GM18858 (cell line): Measurements from ENCODE around the gene HDAC4.

Experiments used
- ATAC-seq: cut with Tn5 transposase; IDR thresholded peaks from one replicate; pipeline ENCODE4 v1.9.1; 2021; ENCODE audit not compliant: unreplicated experiment

The HDAC4 gene

DNA sequence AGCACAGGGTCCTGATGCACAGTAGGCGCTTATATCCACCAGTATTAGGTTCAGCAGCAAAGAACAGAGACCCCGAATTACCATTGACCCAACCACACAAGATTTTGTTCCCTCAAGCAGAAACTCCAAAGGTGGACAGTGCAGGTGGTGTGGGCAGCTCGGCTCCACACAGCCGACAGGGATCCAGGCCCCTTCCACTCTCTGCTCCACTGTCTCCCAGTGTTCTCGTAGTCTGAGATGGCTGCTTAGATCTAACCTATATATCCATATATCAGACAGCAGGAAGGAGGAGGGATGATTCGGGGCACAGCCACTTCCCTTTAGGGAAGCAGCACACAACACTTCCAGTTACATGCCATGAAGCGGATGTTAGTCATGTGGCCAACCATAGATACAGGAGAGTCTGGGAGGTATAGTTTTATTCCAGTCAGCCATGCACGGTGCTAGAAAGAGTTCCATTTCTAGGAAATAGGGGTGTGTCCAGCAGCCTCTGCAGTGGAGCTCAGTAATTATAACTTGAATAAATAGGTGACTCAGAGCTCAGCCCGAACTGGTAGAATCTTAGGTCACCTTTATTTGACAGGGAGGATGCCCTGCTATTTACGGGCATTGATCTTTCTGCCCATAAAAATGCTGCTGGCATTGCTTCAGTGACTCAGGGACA, 394.1 kb downstream of the HDAC4 start:
- ATAC-seq, result no peak

DNA sequence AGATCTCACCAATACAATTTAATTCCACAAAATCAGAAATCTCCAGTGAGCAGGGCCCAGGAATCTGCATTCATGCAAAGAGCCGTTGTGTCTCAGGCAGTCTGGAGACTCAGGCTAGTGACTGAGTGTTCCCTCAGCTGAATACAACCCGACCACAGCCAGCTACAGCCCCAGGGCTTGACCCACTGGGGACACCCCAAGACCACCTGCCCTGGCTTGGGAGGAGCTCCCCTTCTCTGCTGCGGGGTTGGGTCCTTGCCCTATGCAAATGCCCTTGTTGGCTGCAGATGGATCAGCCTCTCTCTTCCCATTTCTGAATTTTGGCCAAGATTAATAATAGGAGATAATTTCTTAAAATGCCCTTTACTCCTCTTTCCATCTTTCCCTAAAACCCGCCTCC, 395.2 kb downstream of the HDAC4 start:
- ATAC-seq, result no peak

DNA sequence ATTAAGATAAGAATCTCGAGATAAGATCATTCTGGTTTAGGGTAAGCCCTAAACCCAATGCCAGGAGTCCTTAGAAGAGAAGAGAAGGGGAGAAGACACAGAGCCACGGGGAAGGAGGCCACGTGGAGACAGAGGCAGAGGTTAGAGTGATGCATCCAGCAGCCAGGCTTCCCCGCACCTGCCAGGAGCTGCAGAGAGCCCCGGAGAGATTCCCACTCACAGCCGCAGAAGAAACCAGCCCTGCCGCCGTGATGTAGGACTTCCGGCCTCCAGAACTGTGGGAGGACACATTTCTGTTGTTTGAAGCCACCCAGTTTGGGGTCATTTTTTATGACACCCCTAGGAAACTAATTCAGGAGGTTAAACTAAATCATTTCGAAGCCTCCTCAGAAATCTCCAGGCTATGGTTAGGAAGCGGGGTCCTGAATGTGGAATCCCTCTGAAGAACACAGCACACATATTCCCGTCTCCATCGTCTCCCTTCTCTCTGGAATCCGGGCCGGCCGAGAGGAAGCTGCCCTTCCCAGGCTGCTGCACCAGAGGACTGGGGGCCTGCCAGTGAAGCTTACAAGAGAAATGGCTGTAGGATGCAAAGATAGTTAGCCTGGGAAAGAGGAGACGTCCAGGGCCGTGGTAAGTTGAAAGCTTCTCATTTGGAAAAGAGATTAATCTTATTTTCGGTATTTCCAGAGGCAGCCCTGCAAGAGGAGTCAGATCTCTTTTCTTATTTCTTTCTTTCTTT, 396.4 kb downstream of the HDAC4 start:
- no peak for ATAC-seq

DNA sequence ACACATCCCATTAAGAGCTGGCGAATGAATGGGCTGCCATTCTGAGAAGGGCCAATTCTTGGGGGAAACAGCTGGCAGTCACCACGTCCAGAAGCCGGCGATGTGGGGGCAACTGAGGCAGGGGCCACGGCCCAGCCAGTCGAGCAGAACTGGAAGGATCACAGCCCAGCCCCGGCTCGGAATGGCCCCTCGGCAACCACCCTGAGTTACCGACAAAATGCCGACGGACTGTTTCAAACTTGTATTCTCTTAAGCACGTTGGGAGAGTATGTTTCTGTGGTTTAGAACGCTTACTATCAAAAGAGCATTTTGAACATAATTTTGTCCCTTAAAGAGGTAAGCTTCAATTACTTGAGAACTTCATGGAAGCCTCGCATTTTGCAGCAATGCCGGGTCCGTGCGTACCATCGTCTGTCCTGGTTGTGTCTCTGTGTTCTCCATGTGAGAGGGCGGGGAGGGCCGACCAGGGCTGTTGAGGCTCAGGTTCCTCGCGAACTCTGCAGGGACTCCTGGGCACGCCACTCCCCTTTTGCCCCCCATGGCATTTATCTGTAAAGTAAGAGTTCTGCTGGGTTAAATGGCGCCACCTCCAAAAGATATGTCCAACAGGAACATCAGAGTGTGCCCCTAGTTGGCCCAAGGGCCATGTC, 397.1 kb downstream of the HDAC4 start:
- no peak for ATAC-seq

DNA sequence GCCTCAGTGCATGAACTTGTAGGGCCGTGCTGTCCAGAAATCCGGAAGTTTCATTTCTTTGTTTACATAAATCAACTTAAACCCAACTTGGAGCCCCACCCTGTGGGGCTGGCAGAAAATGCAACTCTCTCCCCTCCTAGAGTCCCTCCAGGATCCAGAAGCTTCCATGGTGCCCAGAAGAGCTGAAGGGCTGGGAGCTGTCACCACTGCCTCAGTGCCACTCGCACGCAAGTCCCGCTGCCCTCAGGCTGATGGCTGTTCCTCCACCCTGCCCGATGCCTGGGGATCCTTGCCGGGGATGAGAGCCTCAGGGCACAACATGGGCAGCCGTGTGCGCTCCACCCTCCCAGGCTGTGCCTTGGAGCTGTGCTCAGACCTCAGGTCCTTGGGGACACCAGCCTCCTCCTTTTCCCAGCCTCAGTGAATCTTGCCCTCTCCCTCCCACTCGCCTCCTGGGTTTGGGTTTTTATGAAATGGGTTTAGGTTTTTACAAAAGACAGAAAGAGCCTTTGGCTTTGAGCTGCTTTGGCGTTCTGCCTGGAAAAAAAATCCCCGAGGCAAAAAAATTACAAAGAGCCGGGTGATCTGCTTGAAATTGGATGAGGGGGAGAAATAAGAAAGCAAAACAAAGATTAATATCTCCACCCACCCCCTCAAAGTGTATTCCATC, 397.7 kb downstream of the HDAC4 start:
- ATAC-seq, result no peak

DNA sequence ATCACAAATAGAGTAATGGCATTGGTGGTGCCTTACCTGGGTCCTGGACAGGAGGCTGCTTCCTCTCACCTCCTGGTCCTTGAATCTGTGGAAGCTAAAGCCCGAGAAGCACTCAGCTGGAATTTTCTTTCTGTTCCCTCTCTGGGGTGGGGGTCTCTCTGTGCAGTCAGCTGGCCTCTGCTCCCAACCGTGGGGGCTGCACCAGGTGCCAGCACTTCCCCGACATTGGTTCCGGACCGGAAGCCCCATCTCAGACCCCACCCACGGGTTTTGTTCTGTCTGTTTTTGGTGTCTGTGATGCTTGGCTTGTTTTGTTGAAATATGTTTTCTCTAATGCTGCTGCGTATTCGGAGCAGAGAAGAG, 398.2 kb downstream of the HDAC4 start:
- ATAC-seq, result no peak

DNA sequence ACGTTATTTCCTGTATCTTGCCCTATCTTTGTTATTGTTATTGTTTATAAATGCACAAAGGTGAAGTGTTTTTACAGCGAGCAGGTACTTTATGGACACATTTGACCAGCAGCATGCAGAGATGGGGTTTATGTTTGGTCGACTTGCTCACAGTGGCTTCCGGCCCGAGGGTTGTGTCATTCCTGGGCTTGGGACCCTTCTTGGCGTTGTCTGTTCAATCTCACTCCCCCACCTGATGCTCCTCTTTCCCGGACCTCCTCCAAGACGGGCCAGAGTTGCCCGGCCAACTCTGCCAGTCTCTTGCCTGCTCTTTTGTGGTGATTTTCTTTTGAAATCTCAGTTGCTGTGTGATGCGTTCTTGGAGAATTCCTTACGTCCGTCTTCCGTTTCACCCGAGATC, 399.0 kb downstream of the HDAC4 start:
- ATAC-seq, result no peak

DNA sequence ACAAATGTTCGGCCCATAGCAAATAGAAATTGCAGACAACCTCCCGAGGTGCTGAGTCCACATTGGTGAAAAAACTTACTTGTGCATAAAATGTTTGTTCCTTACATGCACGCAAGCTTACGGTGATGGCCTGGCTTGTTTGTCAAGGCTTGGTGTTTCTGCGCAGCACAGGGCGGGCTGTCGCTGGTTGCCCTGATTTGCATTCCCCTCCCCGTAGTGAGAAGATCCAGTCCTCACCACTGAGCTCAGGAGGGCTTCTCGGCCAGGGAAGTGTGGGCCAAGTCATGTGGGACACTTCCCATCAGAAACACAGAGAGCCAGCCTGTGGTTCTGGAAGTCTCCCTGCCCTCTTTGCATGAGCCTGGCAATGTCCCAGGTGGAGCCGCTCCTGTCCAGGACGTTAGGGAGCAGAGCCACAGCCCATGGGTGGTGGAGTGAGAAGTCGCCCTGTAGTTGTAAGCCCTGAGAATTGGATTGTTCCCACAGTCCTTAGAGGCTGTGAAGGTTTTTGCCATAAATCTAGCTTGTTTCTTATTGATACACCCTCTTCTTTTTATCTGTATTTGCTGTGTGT, 400.2 kb downstream of the HDAC4 start:
- no peak for ATAC-seq

DNA sequence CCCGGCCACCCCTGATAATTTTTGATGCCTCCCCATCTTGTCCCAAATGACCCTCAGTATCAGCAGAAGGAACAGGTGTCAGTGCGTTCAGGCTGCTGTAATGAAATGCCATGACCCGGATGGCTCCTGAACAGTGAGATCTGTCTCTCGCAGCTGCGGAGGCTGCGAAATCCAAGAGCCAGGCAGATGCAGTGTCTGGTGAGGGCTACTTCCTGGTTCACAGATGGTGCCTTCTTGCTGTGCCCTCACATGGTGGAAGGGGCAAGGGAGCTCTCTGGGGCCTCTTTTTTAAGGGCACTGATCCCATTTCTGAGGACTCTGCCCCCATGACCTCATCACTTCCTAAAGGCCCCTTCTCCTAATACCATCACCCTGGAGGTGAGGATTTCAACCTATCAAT, 400.7 kb downstream of the HDAC4 start:
- no peak for ATAC-seq

DNA sequence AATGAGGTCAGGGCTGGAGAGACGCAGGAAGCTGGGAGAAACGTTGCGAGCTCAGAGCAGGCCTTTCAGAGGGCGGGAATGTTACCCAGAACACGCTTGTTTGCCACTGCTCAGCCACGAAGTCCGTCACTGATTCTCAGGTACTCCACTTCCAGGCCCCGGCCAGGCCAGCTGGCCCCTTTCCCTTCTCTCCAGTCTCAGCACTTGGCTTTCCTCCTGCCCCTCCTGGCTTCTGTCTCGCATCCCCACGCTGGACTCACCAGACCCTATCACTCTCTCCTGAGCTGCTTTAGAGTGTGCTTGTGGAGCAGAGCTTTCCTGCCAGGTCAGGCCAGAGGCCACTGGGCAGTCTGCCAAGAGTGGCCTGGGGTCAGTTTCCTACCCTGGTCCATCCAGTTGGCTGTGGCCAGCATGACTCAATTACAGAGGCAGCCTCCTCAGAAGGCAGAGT, 401.5 kb downstream of the HDAC4 start:
- no peak for ATAC-seq

DNA sequence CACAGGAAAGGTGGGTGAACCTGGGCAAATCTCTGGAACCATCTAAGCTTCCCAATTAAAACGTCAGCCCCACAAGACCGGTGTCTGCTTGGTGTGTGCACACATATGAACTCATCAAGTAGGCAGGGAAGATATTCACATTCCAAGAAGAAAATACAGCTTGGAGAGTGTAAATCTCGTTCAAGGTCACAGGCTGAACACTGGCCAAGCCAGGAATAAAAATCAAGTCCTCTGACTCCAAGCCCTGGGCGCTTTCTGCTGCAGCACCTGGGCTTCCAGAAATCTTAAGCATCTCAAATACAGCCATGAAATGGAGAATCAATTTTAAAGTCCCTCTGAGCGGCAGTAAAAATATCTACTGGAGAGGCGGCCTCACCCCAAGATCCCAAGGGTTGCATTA, 402.0 kb downstream of the HDAC4 start:
- no peak for ATAC-seq
